ENCODE results near the gene DNER. TPM values are rescaled to one million over a fixed set of nuclear protein-coding genes. Genes with fewer than 3 reads are reported as not detected.

Gene DNER
- total RNA-seq, 1 donor from 2014 or later = 1.8 TPM

GRCh38 chr2:229652796-229653195 is 61.6 kb downstream of the DNER start:
- DNase-seq (ENCODE audit: low read depth) (no peak), FAIRE-seq (no peak)
- H3K36me3 ChIP-seq (ENCODE audit: control insufficient read depth, insufficient read depth, low read length) = no peaks in the 10 kb centered on the region
- no peak for TF ChIP-seq CTCF (IDR thresholded peaks at IDR 0.05; ENCODE audit: insufficient read depth, low read length, severe bottlenecking)
- no peak overlapping the region for H3K4me3 ChIP-seq (ENCODE audit: low read depth, low read length)
- H3K27me3 ChIP-seq (ENCODE audit: control insufficient read depth, insufficient read depth, low read length) = no peaks in the 10 kb centered on the region

GRCh38 chr2:229650901-229651300 is 63.5 kb downstream of the DNER start:
- H3K4me3 ChIP-seq (ENCODE audit: low read depth, low read length) = no peak overlapping the region
- TF ChIP-seq CTCF (IDR thresholded peaks at IDR 0.05; ENCODE audit: insufficient read depth, low read length, severe bottlenecking) = no peak
- no peaks in the 10 kb centered on the region for H3K36me3 ChIP-seq (ENCODE audit: control insufficient read depth, insufficient read depth, low read length)
- no peaks in the 10 kb centered on the region for H3K27me3 ChIP-seq (ENCODE audit: control insufficient read depth, insufficient read depth, low read length)
- FAIRE-seq = no peak
- no peak for DNase-seq (ENCODE audit: low read depth)

GRCh38 chr2:229650059-229650458 is 64.3 kb downstream of the DNER start:
- Histone ChIP-seq H3K36me3 (ENCODE audit: control insufficient read depth, insufficient read depth, low read length) (no peaks in the 10 kb centered on the region), H3K27me3 (ENCODE audit: control insufficient read depth, insufficient read depth, low read length) (no peaks in the 10 kb centered on the region), H3K4me3 (ENCODE audit: low read depth, low read length) (no peak overlapping the region)
- DNase-seq (ENCODE audit: low read depth) (no peak), FAIRE-seq (no peak)
- TF ChIP-seq CTCF (IDR thresholded peaks at IDR 0.05; ENCODE audit: insufficient read depth, low read length, severe bottlenecking) = no peak

GRCh38 chr2:229646186-229646723 is 68.1 kb downstream of the DNER start:
- DNase-seq (ENCODE audit: low read depth) (peak; percentile 35), FAIRE-seq (no peak)
- H3K4me3 ChIP-seq (ENCODE audit: low read depth, low read length) = no peak overlapping the region
- no peaks in the 10 kb centered on the region for H3K36me3 ChIP-seq (ENCODE audit: control insufficient read depth, insufficient read depth, low read length)
- TF ChIP-seq CTCF (IDR thresholded peaks at IDR 0.05; ENCODE audit: insufficient read depth, low read length, severe bottlenecking) = no peak
- no peaks in the 10 kb centered on the region for H3K27me3 ChIP-seq (ENCODE audit: control insufficient read depth, insufficient read depth, low read length)

- Histone ChIP-seq H3K4me3 (ENCODE audit: low read depth, low read length) (no peak overlapping the region), H3K36me3 (ENCODE audit: control insufficient read depth, insufficient read depth, low read length) (no peaks in the 10 kb centered on the region), H3K27me3 (ENCODE audit: control insufficient read depth, insufficient read depth, low read length) (no peaks in the 10 kb centered on the region)
- DNase-seq (ENCODE audit: low read depth) = peak; percentile 46
- no peak for FAIRE-seq
- TF ChIP-seq CTCF (IDR thresholded peaks at IDR 0.05; ENCODE audit: insufficient read depth, low read length, severe bottlenecking) = no peak
Observed at GRCh38 chr2:229642371-229642770, 72.0 kb downstream of the DNER start.

GRCh38 chr2:229641676-229642075 is 72.7 kb downstream of the DNER start:
- no peak overlapping the region for H3K4me3 ChIP-seq (ENCODE audit: low read depth, low read length)
- no peaks in the 10 kb centered on the region for H3K36me3 ChIP-seq (ENCODE audit: control insufficient read depth, insufficient read depth, low read length)
- no peaks in the 10 kb centered on the region for H3K27me3 ChIP-seq (ENCODE audit: control insufficient read depth, insufficient read depth, low read length)
- DNase-seq (ENCODE audit: low read depth) (no peak), FAIRE-seq (no peak)
- no peak for TF ChIP-seq CTCF (IDR thresholded peaks at IDR 0.05; ENCODE audit: insufficient read depth, low read length, severe bottlenecking)

Data from bronchial epithelial cell (primary cell).